Measurements from ENCODE around the gene ARMC5.

DNA sequence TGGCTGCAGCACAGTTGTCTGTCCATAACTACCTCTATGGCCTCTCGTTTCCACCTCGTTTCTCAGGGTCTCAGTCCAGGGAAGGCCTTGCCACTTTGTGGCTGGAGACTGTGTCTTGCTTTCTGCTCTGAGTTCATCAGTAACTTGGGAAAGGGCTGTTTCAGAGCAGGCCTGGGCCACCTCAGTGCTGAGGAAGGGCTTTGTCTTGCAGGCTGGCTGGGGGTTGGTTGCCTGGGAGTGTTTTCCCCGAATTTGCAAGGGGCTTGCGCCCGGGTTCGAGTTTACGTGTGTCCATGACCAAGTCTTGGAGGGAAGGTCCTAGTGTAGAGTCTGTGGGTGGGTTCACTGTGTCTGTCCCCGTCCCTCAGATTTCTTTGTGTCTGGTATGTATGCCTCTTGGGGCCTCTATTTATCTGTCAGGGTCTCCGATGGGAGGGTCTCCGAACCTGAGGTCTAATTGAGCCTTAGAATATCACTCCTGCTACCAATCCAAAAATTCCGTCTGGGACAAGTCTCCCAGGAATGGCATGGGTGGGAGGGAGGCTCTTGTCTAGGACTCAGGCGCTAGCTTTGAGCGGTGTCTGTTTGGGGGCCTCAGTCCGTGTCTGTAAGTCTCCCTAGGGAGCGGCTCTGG is 12.1 kb downstream of the ARMC5 start:
- TF ChIP-seq, protein P1, sequence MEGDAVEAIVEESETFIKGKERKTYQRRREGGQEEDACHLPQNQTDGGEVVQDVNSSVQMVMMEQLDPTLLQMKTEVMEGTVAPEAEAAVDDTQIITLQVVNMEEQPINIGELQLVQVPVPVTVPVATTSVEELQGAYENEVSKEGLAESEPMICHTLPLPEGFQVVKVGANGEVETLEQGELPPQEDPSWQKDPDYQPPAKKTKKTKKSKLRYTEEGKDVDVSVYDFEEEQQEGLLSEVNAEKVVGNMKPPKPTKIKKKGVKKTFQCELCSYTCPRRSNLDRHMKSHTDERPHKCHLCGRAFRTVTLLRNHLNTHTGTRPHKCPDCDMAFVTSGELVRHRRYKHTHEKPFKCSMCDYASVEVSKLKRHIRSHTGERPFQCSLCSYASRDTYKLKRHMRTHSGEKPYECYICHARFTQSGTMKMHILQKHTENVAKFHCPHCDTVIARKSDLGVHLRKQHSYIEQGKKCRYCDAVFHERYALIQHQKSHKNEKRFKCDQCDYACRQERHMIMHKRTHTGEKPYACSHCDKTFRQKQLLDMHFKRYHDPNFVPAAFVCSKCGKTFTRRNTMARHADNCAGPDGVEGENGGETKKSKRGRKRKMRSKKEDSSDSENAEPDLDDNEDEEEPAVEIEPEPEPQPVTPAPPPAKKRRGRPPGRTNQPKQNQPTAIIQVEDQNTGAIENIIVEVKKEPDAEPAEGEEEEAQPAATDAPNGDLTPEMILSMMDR (conservative IDR thresholded peaks at IDR 0.05 in 1 of 2, IDR thresholded peaks at IDR 0.05 in 1 of 2; ENCODE audit: extremely low read depth in 1 of 2, insufficient read depth in 1 of 2, low read depth in 1 of 2, low read length in 2 of 2), result no peak
- TF ChIP-seq EZH2 (IDR thresholded peaks at IDR 0.05; ENCODE audit: borderline replicate concordance, low read length), result no peak

Data from mammary epithelial cell (primary cell).